AG10803 (cell line): ENCODE measurements around the gene PCDH9.

Experiments
- DNase-seq: peaks from one replicate; pipeline ENCODE4 v3.0.0; 2010; ENCODE audit warnings: low read depth
- H3K4me3 ChIP-seq: 2 replicates; pipeline ENCODE4 v1.5.1; 2011; ENCODE audit warnings: mild to moderate bottlenecking, low read length, control low read depth
- CTCF ChIP-seq: conservative IDR thresholded peaks from 2 replicates; pipeline ENCODE4 v1.5.1; 2011; ENCODE audit warnings: mild to moderate bottlenecking, low read length, control low read depth, inconsistent platforms

The PCDH9 gene

DNA sequence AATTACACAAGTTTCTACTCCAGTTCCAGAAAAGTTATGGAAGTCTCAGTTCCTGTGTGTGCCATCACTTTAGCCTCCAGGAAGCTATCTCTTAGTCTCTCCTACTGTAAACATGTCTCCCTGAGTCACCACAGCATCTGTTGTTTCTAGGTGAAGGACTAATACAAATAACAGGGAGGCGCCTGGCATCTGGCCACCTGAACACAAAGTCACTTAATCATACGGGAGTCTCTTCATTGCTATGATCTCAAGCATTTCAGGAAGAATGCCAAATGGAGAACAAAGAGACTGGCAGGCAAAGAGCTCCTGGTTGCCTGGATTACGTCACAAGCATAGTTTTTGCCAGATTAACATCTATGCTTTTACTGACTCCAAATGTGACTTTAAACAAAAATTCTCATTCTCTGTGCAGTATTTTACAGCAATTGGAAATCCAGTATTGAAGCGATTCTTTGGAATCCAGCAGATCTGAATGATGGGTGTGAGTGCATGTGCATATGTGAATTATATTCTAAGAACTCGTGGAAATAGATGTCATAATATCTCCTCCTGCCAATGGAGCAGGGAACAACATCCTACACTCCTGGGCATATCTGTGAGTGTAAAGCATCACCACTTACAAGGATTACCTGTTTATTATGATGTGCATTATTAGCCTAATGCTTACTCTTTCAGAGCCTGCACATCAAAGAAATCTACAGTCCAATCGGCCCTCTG, 572.8 kb downstream of the PCDH9 start:
- no peak for TF ChIP-seq CTCF
- peak; percentile 90 for DNase-seq
- no peak overlapping the region for H3K4me3 ChIP-seq

DNA sequence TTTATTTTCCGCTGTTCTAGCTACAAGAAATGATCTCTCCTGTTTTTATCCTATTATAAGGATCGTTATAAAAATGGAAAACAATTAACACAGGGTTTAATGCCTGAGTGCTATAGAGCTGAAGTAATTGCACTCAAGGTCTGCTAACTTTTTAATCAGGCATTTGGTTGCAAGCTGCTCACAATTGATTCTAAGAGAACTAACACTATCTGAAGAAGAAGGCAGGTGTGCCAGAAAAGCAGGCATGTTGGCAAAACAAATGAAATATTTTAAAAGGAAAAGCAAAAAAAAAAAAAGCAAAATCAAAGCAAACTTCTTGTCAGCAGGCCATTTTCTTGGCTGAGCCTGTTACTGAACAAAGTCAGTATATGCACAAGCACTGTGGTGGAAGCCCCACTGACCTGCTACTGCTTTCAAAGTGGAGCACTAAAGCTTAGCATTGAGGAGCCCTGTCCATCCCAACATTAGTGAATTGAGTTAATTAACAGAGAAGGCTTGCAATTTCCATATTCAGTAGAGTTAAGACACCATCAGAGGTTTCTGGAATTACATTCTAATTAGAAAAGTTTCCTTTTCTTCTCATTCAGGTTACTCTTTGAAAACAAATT, 574.2 kb downstream of the PCDH9 start:
- no peak for DNase-seq
- no peak for TF ChIP-seq CTCF
- no peak overlapping the region for H3K4me3 ChIP-seq

GRCh38 chr13:66644855-66645460, 585.2 kb downstream of the PCDH9 start:
- TF ChIP-seq CTCF, result no peak
- H3K4me3 ChIP-seq, result no peak overlapping the region
- DNase-seq, result no peak

- no peak overlapping the region for H3K4me3 ChIP-seq
- DNase-seq, result no peak
- TF ChIP-seq CTCF, result no peak
Observed at GRCh38 chr13:66640231-66640630, 589.9 kb downstream of the PCDH9 start.

DNA sequence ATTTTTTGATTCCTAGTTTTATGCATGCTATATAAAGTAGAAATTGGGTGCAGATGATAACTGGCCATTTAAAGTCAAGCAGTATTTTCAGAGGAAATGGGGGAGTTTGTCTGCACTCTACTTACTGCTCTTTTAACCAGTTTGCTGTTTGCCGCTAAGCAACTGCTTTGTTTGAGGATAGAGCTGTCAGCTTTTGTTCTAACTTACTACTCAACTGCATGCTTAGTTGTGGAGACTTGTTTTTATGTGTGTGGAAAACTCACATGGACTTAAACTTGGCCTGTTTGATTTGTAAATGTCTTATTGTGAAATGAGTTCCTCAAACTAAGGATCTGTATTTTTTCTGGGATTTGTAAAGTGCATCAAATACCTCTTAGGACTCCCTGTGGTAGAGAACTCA, 591.1 kb downstream of the PCDH9 start:
- no peak overlapping the region for H3K4me3 ChIP-seq
- TF ChIP-seq CTCF, result no peak
- DNase-seq, result no peak

DNA sequence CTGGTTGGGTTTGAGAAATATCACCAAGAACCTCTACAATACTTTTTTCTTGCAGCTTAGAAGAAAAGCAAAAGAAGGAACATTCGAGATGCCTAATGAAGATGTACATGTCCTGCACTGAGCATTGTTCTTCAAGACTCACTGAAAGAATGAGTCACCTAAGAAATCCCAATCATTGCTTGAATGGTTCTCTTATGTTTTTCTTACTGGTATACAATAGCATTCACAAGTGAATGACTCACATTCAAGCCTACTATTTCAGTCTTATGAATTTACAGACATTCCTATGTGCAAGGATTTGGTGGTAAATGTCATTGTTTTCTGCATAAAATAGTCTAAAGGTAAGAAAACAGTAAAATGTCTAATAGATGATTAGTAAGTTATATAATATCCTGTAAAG, 594.6 kb downstream of the PCDH9 start:
- peak; percentile 79 for DNase-seq
- no peak for TF ChIP-seq CTCF
- H3K4me3 ChIP-seq, result no peak overlapping the region

GRCh38 chr13:66634384-66634783, 595.8 kb downstream of the PCDH9 start:
- H3K4me3 ChIP-seq, result no peak overlapping the region
- TF ChIP-seq CTCF, result no peak
- DNase-seq, result peak; percentile 3
